ENCODE results near the gene COPA.

The COPA gene

GRCh38 chr1:160346463-160346862, 3.4 kb upstream of the COPA start:
- in situ Hi-C loops (cut with MboI; ENCODE audit: low sequenced_read_pairs, unreplicated experiment) = no loop called here
- TF ChIP-seq CTCF (IDR thresholded peaks at IDR 0.05; ENCODE audit: borderline replicate concordance, control extremely low read depth, extremely low read depth, insufficient read depth, missing control alignments) = no peak
- DNase-seq (ENCODE audit: low spot score) = no peak

- TF ChIP-seq CTCF (IDR thresholded peaks at IDR 0.05; ENCODE audit: borderline replicate concordance, control extremely low read depth, extremely low read depth, insufficient read depth, missing control alignments) = no peak
- no peak for DNase-seq (ENCODE audit: low spot score)
- in situ Hi-C loops (cut with MboI; ENCODE audit: low sequenced_read_pairs, unreplicated experiment) = no loop called here
These were observed 1.9 kb upstream of the COPA start for GRCh38 chr1:160344936-160345335.

GRCh38 chr1:160344241-160344640, 1.2 kb upstream of the COPA start:
- DNase-seq (ENCODE audit: low spot score) = no peak
- TF ChIP-seq CTCF (IDR thresholded peaks at IDR 0.05; ENCODE audit: borderline replicate concordance, control extremely low read depth, extremely low read depth, insufficient read depth, missing control alignments) = no peak
- in situ Hi-C loops (cut with MboI; ENCODE audit: low sequenced_read_pairs, unreplicated experiment) = no loop called here

GRCh38 chr1:160342526-160342925, 524 bp downstream of the COPA start:
- in situ Hi-C loops (cut with MboI; ENCODE audit: low sequenced_read_pairs, unreplicated experiment) = no loop called here
- DNase-seq (ENCODE audit: low spot score) = no peak

GRCh38 chr1:160340866-160341265, 2.2 kb downstream of the COPA start:
- no peak for DNase-seq (ENCODE audit: low spot score)
- in situ Hi-C loops (cut with MboI; ENCODE audit: low sequenced_read_pairs, unreplicated experiment) = no loop called here
- no peak for TF ChIP-seq CTCF (IDR thresholded peaks at IDR 0.05; ENCODE audit: borderline replicate concordance, control extremely low read depth, extremely low read depth, insufficient read depth, missing control alignments)

More at GRCh38 chr1:160342526-160342925, 524 bp downstream of the COPA start:
- TF ChIP-seq CTCF (IDR thresholded peaks at IDR 0.05; ENCODE audit: borderline replicate concordance, control extremely low read depth, extremely low read depth, insufficient read depth, missing control alignments) = no peak

GRCh38 chr1:160340146-160340545, 2.9 kb downstream of the COPA start:
- in situ Hi-C loops (cut with MboI; ENCODE audit: low sequenced_read_pairs, unreplicated experiment) = no loop called here
- no peak for DNase-seq (ENCODE audit: low spot score)
- no peak for TF ChIP-seq CTCF (IDR thresholded peaks at IDR 0.05; ENCODE audit: borderline replicate concordance, control extremely low read depth, extremely low read depth, insufficient read depth, missing control alignments)

GRCh38 chr1:160338580-160338979, 4.5 kb downstream of the COPA start:
- in situ Hi-C loops (cut with MboI; ENCODE audit: low sequenced_read_pairs, unreplicated experiment) = no loop called here
- TF ChIP-seq CTCF (IDR thresholded peaks at IDR 0.05; ENCODE audit: borderline replicate concordance, control extremely low read depth, extremely low read depth, insufficient read depth, missing control alignments) = no peak
- DNase-seq (ENCODE audit: low spot score) = no peak

Measured in GM13976 (cell line).